Osteocyte (in vitro differentiated cells): ENCODE data around the gene FLNC. TPM values are rescaled to one million over a fixed set of nuclear protein-coding genes. Genes with fewer than 3 reads are reported as not detected.

Experiments
- DNase-seq: peaks from one replicate; pipeline ENCODE4 v3.0.0; 2021; ENCODE audit warnings: mixed read lengths; ENCODE audit not compliant: unreplicated experiment; ENCODE audit errors: extremely low spot score
- H3K27ac Mint-ChIP-seq: one replicate; pipeline ENCODE4 v1.8.0; 2021; ENCODE audit warnings: mild to moderate bottlenecking, mixed read lengths; ENCODE audit not compliant: unreplicated experiment
- H3K27me3 Mint-ChIP-seq: one replicate; pipeline ENCODE4 v1.8.0; 2021; ENCODE audit warnings: mixed read lengths; ENCODE audit not compliant: unreplicated experiment
- H3K36me3 Mint-ChIP-seq: one replicate; pipeline ENCODE4 v1.8.0; 2021; ENCODE audit warnings: mixed read lengths; ENCODE audit not compliant: unreplicated experiment
- H3K4me1 Mint-ChIP-seq: one replicate; pipeline ENCODE4 v1.8.0; 2021; ENCODE audit warnings: mixed read lengths; ENCODE audit not compliant: unreplicated experiment
- H3K4me3 Mint-ChIP-seq: one replicate; pipeline ENCODE4 v1.8.0; 2021; ENCODE audit warnings: mild to moderate bottlenecking, moderate library complexity, mixed read lengths; ENCODE audit not compliant: unreplicated experiment
- H3K9me3 Mint-ChIP-seq: one replicate; pipeline ENCODE4 v1.8.0; 2021; ENCODE audit warnings: mixed read lengths; ENCODE audit not compliant: unreplicated experiment
- total RNA-seq: library from RNA; stranded (reverse); gene quantifications from 2 replicates; pipeline ENCODE4 v1.2.1, GENCODE V29; 2021
- TF ChIP-seq, protein P1 (sequence below): fragments of 200-600 bp; sonication (generic); IDR thresholded peaks from 2 replicates; pipeline ENCODE4 v1.5.0; 2021; ENCODE audit warnings: antibody characterized with exemption, mild to moderate bottlenecking, moderate library complexity

FLNC gene
- total RNA-seq, 1 donor from 2014 or later = 26.9 TPM

DNA sequence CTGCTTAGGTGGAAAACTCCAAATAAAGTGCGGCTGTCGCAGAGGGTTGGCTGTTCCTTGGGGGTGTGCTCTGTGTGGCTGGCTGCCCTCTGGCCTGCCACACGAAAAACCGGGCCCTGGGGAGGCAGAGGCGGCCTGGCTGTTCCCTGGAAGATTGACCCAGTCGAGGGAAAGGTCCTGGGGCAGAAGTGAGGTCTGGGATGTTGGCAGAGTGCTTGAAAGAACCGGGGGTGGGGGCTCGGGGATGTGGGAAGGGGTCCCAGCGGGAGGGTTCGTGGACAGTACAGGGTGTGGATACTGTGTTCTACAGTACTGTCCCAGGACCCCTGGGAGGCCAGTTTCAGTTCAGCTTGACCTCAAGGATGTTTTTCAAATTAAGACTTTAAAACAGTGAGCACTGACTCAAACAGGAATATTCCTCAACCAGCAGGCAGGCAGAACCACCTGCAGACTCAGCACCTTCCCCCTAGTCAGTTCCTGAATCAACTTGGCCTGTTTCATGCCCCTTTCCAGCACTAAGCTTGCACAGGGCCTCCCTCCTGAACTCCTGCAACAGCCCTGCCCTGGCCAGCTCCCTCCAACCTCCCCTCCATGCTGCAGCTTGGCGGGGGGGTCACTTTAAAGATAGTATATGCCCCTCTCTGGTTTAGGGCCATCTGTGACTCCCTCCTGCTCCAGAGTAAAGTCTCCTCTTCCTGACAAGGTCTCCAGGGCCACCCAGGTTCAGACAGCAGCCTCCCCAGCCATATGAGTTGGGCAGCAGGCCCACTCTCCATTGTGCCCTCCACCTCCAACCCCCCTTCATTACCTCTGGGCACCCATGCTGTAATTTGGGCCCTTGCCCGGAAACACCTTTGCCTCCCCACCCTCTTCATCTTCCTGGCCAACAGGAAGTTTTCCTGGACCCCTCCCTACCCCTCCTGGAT lies 29.3 kb downstream of the FLNC start:
- Mint-ChIP-seq H3K4me3 (no peak overlapping the region), H3K4me1 (peaks cover 33% of the 10 kb centered on the region), H3K9me3 (no peaks in the 10 kb centered on the region), H3K36me3 (peaks cover 6% of the 10 kb centered on the region), H3K27ac (peak overlapping the region; percentile 54), H3K27me3 (no peaks in the 10 kb centered on the region)
- TF ChIP-seq, protein P1, sequence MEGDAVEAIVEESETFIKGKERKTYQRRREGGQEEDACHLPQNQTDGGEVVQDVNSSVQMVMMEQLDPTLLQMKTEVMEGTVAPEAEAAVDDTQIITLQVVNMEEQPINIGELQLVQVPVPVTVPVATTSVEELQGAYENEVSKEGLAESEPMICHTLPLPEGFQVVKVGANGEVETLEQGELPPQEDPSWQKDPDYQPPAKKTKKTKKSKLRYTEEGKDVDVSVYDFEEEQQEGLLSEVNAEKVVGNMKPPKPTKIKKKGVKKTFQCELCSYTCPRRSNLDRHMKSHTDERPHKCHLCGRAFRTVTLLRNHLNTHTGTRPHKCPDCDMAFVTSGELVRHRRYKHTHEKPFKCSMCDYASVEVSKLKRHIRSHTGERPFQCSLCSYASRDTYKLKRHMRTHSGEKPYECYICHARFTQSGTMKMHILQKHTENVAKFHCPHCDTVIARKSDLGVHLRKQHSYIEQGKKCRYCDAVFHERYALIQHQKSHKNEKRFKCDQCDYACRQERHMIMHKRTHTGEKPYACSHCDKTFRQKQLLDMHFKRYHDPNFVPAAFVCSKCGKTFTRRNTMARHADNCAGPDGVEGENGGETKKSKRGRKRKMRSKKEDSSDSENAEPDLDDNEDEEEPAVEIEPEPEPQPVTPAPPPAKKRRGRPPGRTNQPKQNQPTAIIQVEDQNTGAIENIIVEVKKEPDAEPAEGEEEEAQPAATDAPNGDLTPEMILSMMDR = no peak
- no peak for DNase-seq

DNA sequence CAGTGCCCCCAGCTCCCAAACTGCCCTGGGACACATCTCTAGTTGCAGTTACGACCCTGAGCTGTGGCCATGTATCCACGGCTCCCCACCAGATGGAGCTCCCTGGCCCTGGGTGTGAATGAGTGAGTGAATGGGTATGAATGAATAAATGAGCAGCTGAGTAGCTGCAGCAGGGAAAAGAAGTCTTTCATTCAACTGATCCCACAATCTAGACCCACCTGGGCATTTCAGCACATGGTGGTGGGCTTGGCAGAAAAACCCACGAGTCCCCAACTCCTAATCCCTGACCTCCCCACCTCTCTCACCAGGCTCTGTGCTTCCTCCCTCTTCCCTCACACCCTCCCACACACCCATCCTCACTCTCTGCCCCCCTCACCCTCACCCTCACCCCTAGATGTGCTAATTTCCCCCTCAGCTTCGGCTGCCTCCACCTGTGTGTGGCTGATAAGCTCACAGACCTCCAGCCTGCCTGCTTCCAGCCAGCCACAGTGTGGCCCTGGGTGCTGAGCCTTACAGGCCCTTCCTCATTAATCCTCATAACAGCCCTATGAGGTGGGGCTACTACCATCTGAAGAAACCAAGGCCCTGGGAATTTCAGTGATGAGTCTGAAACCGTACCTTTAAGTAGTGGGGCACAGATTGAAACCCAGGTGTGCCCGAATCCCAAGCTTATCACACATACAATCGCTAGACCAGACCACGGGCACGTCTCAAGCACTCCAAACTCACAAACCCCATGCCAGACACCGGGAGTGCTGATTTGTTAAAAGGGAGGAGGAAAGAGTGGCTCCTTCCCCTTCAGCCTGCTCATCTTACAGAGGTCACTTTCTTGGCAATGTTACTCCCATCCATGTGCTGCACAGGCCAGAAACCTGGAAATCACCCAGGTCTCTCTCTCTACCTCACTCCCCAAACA lies 30.2 kb downstream of the FLNC start:
- Mint-ChIP-seq H3K4me1 (peaks cover 38% of the 10 kb centered on the region), H3K4me3 (no peak overlapping the region), H3K27me3 (no peaks in the 10 kb centered on the region), H3K27ac (no peak overlapping the region), H3K36me3 (peaks cover 9% of the 10 kb centered on the region), H3K9me3 (no peaks in the 10 kb centered on the region)
- TF ChIP-seq, protein P1 = no peak
- DNase-seq = no peak

DNA sequence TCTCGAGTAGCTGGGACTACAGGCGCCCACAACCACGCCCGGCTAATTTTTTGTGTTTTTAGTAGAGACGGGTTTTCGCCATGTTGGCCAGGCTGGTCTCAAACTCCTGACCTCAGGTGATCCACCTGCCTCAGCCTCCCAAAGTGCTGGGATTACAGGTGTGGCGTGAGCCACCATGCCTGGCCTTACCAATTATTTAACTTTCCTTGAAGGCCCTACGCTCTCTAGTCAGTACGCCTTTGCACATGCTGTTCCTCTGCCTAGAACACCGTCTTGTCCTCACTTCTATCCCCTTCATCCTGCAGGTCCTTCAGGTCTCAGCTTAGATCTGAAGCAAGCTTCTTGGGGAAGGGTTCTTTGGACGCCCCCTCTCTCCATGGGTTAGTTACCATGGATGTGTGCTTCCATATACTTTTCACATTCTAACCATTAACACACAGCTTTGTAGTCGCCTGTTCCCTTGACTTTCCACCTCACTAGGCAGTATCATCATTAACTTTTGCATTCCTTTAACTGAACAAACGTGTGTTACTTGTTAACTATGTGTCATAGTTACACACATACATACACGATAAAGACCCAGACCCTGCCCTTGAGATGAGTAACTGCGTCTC lies 31.9 kb downstream of the FLNC start:
- Mint-ChIP-seq H3K36me3 (peaks cover 19% of the 10 kb centered on the region), H3K27ac (peak overlapping the region; percentile 94), H3K27me3 (no peaks in the 10 kb centered on the region), H3K4me3 (peak overlapping the region; percentile 99), H3K9me3 (no peaks in the 10 kb centered on the region), H3K4me1 (peaks cover 42% of the 10 kb centered on the region)
- TF ChIP-seq, protein P1 = no peak
- no peak for DNase-seq

DNA sequence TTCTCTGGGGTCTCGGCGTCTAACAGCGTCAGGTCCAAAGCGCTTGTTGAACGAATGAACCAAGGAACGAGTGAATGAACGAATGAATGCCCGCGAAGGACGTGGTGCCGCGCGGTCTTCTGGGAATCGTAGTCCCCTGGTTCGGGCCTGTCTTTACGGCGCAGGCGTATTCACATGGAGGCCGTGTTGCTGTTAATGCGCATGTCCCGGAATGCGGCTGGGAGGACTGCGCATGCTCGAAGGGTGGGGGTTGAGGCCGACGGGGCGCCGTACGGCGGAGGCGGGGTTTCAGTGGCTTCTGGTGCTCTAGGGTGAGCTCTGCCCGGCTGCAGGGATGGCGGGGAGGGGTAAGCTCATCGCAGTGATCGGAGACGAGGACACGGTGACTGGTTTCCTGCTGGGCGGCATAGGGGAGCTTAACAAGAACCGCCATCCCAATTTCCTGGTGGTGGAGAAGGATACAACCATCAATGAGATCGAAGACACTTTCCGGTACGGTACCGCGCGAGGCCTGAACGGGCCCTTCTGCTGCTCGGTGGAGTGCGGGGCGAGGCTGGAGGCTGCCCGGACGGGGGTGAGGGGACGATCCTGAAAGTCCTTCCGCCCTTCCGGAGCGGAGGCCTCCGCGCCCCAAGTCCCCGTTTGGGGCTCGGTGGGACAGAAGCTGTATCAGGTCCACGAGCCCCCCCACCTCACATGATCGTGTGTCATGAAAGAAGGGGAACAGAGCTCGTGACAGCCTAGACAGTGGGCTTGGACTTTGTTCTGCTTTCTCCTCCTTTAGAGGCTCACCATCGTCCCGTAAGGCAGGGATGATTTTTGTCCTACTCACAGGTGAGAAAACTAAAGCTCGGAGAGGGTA lies 32.6 kb downstream of the FLNC start, which contains the start of gene ATP6V1F:
TSS of gene ATP6V1F (plus strand) at position 286 of the 862 bp plus-strand sequence. CDS start at position 335, 49 bp downstream.
- no peaks in the 10 kb centered on the region for H3K27me3 Mint-ChIP-seq
- TF ChIP-seq, protein P1 = no peak

More for the DNA sequence above, 32.6 kb downstream of the FLNC start, which contains the start of gene ATP6V1F:
- peaks cover 44% of the 10 kb centered on the region for H3K4me1 Mint-ChIP-seq
- H3K9me3 Mint-ChIP-seq = no peaks in the 10 kb centered on the region
- DNase-seq = peak; percentile 100
- H3K36me3 Mint-ChIP-seq = peaks cover 20% of the 10 kb centered on the region
- H3K27ac Mint-ChIP-seq = peak within 1 kb of the TSS; percentile 94
- peak within 1 kb of the TSS; percentile 99 for H3K4me3 Mint-ChIP-seq
